Calu3 (cell line): ENCODE data around the gene ALDOA. TPM values are rescaled to one million over a fixed set of nuclear protein-coding genes. Genes with fewer than 3 reads are reported as not detected.

Experiments
- BruUV-seq: library from RNA; stranded (reverse); fragments of 400-500 nt; replicated peaks from 2 replicates; lab custom pipeline; 2021; lab: Mats Ljungman, UMichigan
- CTCF ChIA-PET: fragments of 300-600 bp; sonication (Branson Sonifier 250); formaldehyde crosslinking; loops from one replicate; lab custom pipeline; 2022; ENCODE audit warnings: antibody characterized with exemption; lab: Charles Lee
- DNase-seq: peaks from one replicate; pipeline ENCODE4 v3.0.0; 2022
- H3K27ac Mint-ChIP-seq: one replicate; pipeline ENCODE4 v1.8.0; 2022; ENCODE audit warnings: mixed read lengths; ENCODE audit not compliant: unreplicated experiment
- H3K27me3 Mint-ChIP-seq: one replicate; pipeline ENCODE4 v1.8.0; 2022; ENCODE audit warnings: mixed read lengths; ENCODE audit not compliant: unreplicated experiment
- H3K36me3 Mint-ChIP-seq: one replicate; pipeline ENCODE4 v1.8.0; 2022; ENCODE audit warnings: mild to moderate bottlenecking, moderate library complexity, mixed read lengths; ENCODE audit not compliant: insufficient read depth, unreplicated experiment
- H3K4me1 Mint-ChIP-seq: one replicate; pipeline ENCODE4 v1.8.0; 2022; ENCODE audit warnings: mild to moderate bottlenecking, low read depth, mixed read lengths; ENCODE audit not compliant: unreplicated experiment
- H3K4me3 Mint-ChIP-seq: one replicate; pipeline ENCODE4 v1.8.0; 2022; ENCODE audit warnings: mild to moderate bottlenecking, low read depth, moderate library complexity, mixed read lengths; ENCODE audit not compliant: unreplicated experiment
- H3K9me3 Mint-ChIP-seq: one replicate; pipeline ENCODE4 v1.8.0; 2022; ENCODE audit warnings: low read depth, mixed read lengths; ENCODE audit not compliant: unreplicated experiment
- intact Hi-C: fragments of 100-400 bp; cut with micrococcal nuclease; formaldehyde crosslinking; loops from one replicate; pipeline ENCODE4 v1.10.0; 2022; ENCODE audit not compliant: unreplicated experiment
- total RNA-seq: library from RNA; stranded (reverse); gene quantifications from 2 replicates; pipeline ENCODE4 v1.2.3, GENCODE V29; 2022
- TF ChIP-seq, protein P1 (sequence below): fragments of 200-600 bp; IDR thresholded peaks from one replicate; pipeline ENCODE4 v1.8.0; 2022; ENCODE audit warnings: antibody characterized with exemption; ENCODE audit not compliant: unreplicated experiment

The ALDOA gene
- total RNA-seq, 1 experiment from 2014 or later: 1,562 TPM

DNA sequence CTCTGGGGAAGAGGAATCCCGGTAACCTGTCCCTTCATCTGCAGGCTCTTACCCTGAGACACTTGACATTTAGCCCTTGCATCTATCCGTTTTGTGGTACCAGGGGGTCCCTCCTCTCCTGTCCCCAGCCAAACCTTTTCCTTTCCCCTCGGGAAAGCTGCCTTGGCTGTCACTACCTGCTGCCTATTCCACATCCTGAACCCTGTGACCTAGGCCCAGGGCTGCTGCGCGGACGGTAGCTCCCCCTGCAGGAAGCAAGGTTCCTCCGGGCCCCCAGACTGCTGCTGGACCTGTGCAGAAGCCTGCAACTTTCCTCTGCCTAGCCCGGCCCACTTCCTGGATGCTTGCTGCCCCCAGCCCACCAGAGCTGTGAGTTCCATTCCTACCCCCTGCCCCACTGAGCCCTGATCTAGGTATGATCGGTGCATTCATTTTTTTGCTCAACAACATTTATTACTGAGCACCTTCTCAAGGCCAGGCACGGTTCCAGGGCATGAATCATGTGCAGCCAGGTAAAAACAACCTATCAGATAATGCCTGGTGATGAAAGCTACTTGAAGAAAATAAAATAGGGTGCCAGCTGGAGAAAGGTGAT is 10.5 kb upstream of the ALDOA start:
- TF ChIP-seq, protein P1, sequence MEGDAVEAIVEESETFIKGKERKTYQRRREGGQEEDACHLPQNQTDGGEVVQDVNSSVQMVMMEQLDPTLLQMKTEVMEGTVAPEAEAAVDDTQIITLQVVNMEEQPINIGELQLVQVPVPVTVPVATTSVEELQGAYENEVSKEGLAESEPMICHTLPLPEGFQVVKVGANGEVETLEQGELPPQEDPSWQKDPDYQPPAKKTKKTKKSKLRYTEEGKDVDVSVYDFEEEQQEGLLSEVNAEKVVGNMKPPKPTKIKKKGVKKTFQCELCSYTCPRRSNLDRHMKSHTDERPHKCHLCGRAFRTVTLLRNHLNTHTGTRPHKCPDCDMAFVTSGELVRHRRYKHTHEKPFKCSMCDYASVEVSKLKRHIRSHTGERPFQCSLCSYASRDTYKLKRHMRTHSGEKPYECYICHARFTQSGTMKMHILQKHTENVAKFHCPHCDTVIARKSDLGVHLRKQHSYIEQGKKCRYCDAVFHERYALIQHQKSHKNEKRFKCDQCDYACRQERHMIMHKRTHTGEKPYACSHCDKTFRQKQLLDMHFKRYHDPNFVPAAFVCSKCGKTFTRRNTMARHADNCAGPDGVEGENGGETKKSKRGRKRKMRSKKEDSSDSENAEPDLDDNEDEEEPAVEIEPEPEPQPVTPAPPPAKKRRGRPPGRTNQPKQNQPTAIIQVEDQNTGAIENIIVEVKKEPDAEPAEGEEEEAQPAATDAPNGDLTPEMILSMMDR: peak; percentile 42
- Mint-ChIP-seq H3K27me3 (no peaks in the 10 kb centered on the region), H3K9me3 (no peaks in the 10 kb centered on the region), H3K4me1 (peaks cover 31% of the 10 kb centered on the region), H3K27ac (no peak overlapping the region), H3K36me3 (peaks cover 40% of the 10 kb centered on the region), H3K4me3 (peak overlapping the region; percentile 76)
- peak; percentile 65 for DNase-seq
- no TSS peak for BruUV-seq
- CTCF ChIA-PET: interaction anchor here (1.1 to 1.7 kb wide), 3 partner anchors 9 to 37 kb away, joined by 4 to 7 read pairs (median 5); partner anchors contain the start of genes ALDOA and TBX6
- intact Hi-C loops: no loop called here

DNA sequence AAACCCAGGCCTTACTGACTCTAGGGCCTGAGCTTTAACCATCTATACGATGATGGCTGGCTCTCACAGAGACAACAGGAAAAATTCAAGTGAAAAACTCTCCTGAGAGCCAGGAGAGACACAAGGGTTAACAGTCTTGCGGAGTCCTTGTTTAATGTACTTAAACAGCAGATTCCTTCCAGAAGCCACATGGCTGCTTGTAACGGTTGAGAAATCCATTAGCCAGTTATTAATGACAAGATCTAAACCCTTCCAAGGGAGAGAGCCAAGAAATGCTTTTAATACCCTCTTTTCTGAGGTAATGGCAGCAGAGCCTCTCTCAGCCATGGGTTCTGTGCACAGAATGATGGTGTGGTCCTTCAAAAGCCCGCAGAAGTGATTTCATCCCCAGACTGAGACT is 5.2 kb upstream of the ALDOA start:
- BruUV-seq: no TSS peak
- CTCF ChIA-PET: no interaction called here
- peaks cover 25% of the 10 kb centered on the region for H3K4me1 Mint-ChIP-seq
- H3K9me3 Mint-ChIP-seq: no peaks in the 10 kb centered on the region
- no peak overlapping the region for H3K4me3 Mint-ChIP-seq
- intact Hi-C loops: no loop called here
- TF ChIP-seq, protein P1: no peak
- H3K27ac Mint-ChIP-seq: no peak overlapping the region
- no peak for DNase-seq
- H3K36me3 Mint-ChIP-seq: peaks cover 25% of the 10 kb centered on the region
- H3K27me3 Mint-ChIP-seq: no peaks in the 10 kb centered on the region

DNA sequence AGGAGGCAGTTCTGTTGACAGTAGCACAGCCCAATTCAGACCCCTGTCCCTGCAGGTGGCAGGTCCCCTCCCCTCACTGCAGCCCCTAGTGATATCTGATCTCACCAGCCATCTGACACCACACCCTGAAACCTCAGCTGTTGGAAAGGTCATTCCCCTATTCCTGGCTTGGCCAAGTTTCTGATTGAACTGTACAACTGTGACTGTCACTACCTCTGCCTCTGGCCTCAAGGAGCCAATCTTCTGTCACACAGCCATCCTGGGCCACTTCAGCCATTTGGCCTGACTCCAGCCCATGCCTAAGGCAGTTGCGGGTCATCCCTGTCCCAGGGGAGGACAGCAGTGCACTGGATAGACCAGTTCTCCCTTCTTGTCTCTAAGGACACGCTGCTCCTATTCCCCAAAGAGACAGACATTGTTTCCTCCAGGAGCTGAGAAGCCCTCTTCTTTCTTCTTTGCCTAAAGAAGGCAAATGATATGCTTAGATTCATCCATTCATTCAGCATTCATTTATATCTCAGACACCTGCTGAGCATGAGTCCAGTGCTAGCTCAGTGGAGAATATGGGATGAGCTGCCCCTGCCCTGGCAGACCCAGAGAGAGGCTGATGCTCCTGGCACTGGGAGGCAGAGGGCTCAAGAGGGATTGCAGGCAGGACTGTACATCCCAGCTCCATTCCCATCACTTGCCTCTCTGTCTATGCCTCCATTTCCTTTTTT is 4.6 kb upstream of the ALDOA start:
- no peak overlapping the region for H3K27ac Mint-ChIP-seq
- H3K27me3 Mint-ChIP-seq: no peaks in the 10 kb centered on the region
- H3K36me3 Mint-ChIP-seq: peaks cover 31% of the 10 kb centered on the region
- intact Hi-C loops: no loop called here
- no TSS peak for BruUV-seq
- TF ChIP-seq, protein P1: no peak
- H3K9me3 Mint-ChIP-seq: no peaks in the 10 kb centered on the region
- CTCF ChIA-PET: interaction anchor here (0.7 kb wide), 1 partner anchor 348 kb away, joined by 8 read pairs; no protein-coding TSS in a partner anchor
- no peak for DNase-seq
- no peak overlapping the region for H3K4me3 Mint-ChIP-seq
- H3K4me1 Mint-ChIP-seq: peaks cover 24% of the 10 kb centered on the region

DNA sequence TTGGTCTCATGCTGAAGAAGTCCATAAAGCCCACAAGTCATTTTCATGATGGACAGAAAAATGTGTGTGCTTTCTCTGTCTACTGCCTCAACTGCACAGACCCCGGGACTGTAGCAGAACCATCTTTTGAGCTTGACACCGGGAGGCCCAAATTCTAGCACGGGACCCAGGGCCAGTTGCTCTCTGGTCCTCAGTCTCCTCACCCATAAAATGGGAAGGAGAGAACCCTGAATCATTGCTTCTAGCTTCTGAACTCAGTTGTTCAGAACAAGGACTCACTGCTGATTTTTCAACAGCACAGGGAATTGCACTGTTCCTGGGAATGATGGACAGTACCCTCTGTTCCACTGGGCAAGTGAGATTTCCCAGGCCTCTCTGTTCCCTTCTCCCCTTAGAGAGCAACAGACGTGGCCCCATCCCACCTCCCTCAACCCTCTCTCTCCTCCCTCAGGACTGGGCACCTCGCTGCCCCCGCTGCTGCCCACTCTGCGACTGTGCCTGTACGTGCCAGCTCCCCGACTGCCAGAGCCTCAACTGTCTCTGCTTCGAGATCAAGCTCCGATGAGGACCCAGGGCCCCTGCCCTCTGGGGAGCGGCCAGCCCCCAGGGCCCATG is 2.2 kb upstream of the ALDOA start:
- DNase-seq: no peak
- no peaks in the 10 kb centered on the region for H3K27me3 Mint-ChIP-seq
- peaks cover 37% of the 10 kb centered on the region for H3K4me1 Mint-ChIP-seq
- H3K36me3 Mint-ChIP-seq: peaks cover 54% of the 10 kb centered on the region
- intact Hi-C loops: no loop called here
- CTCF ChIA-PET: interaction anchor here (1.2 kb wide), 1 partner anchor 8 kb away, joined by 7 read pairs; no protein-coding TSS in a partner anchor
- peak overlapping the region; percentile 83 for H3K4me3 Mint-ChIP-seq
- H3K9me3 Mint-ChIP-seq: no peaks in the 10 kb centered on the region
- TF ChIP-seq, protein P1: no peak
- no TSS peak for BruUV-seq
- peak overlapping the region; percentile 87 for H3K27ac Mint-ChIP-seq
